Epithelial cell of prostate (primary cell): Measurements from ENCODE around the gene OR5B3.
"Not testable (repeated sequence)": the region's sequence is repeated elsewhere in the genome, so short reads cannot be mapped to it uniquely, and the experiment has no call there.

Experiments
- DNase-seq: peaks from one replicate; pipeline ENCODE4 v3.0.0-alpha.2; 2011; ENCODE audit warnings: low read depth, low spot score
- H3K27ac ChIP-seq: fragments of 450-650 bp; 2 replicates; pipeline ENCODE4 v1.5.1; 2017; ENCODE audit warnings: mild to moderate bottlenecking

OR5B3 gene

GRCh38 chr11:58406774-58407173 is at the start of gene OR5B3:
TSS of gene OR5B3 (minus strand) at chr11:58406874. CDS start at chr11:58403409, 3,465 bp downstream.
- no peak for DNase-seq
- H3K27ac ChIP-seq: no peak within 1 kb of the TSS

GRCh38 chr11:58451585-58451984 is 44.9 kb upstream of the OR5B3 start:
- no peak overlapping the region for H3K27ac ChIP-seq
- DNase-seq: no peak

GRCh38 chr11:58446294-58446693 is 39.6 kb upstream of the OR5B3 start:
- no peak for DNase-seq
- no peak overlapping the region for H3K27ac ChIP-seq

- H3K27ac ChIP-seq: no peak overlapping the region
- DNase-seq: no peak
Observed at GRCh38 chr11:58444300-58444699, 37.6 kb upstream of the OR5B3 start.

GRCh38 chr11:58442136-58442535 is 35.5 kb upstream of the OR5B3 start, which contains the start of gene OR5B12:
TSS of gene OR5B12 (minus strand) at chr11:58442236. CDS start at chr11:58440151, 2,085 bp downstream.
- no peak within 1 kb of the TSS for H3K27ac ChIP-seq
- no peak for DNase-seq

GRCh38 chr11:58438486-58438885 is 31.8 kb upstream of the OR5B3 start:
- no peak for DNase-seq

GRCh38 chr11:58434217-58434616 is 27.5 kb upstream of the OR5B3 start:
- no peak for DNase-seq

More at GRCh38 chr11:58438486-58438885, 31.8 kb upstream of the OR5B3 start:
- H3K27ac ChIP-seq: no peak overlapping the region

GRCh38 chr11:58433638-58434203 is 27.0 kb upstream of the OR5B3 start:
- H3K27ac ChIP-seq: no peak overlapping the region
- DNase-seq: no peak

More at GRCh38 chr11:58434217-58434616, 27.5 kb upstream of the OR5B3 start:
- no peak overlapping the region for H3K27ac ChIP-seq

GRCh38 chr11:58429273-58429672 is 22.6 kb upstream of the OR5B3 start:
- no peak for DNase-seq
- H3K27ac ChIP-seq: no peak overlapping the region

GRCh38 chr11:58428021-58428420 is 21.3 kb upstream of the OR5B3 start, which contains the start of gene OR5B2:
TSS of gene OR5B2 (minus strand) at chr11:58428121. CDS start at chr11:58423261, 4,860 bp downstream.
- H3K27ac ChIP-seq: no peak within 1 kb of the TSS
- DNase-seq: no peak

- not testable (repeated sequence) for DNase-seq, H3K27ac ChIP-seq
Observed at GRCh38 chr11:58399622-58400021, 7.1 kb downstream of the OR5B3 start.

- H3K27ac ChIP-seq: no peak overlapping the region
- DNase-seq: no peak
Observed at GRCh38 chr11:58395581-58395980, 11.1 kb downstream of the OR5B3 start.

- peak; percentile 40 for DNase-seq
- peak overlapping the region; percentile 57 for H3K27ac ChIP-seq
Observed at GRCh38 chr11:58394195-58394594, 12.5 kb downstream of the OR5B3 start.

- peak; percentile 53 for DNase-seq
- peak overlapping the region; percentile 57 for H3K27ac ChIP-seq
Observed at GRCh38 chr11:58392746-58393145, 13.9 kb downstream of the OR5B3 start.

- peak overlapping the region; percentile 57 for H3K27ac ChIP-seq
Observed at GRCh38 chr11:58391879-58392278, 14.8 kb downstream of the OR5B3 start.

GRCh38 chr11:58390551-58391063 is 16.1 kb downstream of the OR5B3 start:
- no peak overlapping the region for H3K27ac ChIP-seq
- DNase-seq: no peak

More at GRCh38 chr11:58391879-58392278, 14.8 kb downstream of the OR5B3 start:
- DNase-seq: peak; percentile 14

GRCh38 chr11:58358969-58359368 is 47.7 kb downstream of the OR5B3 start, which contains the start of gene OR5B17:
TSS of gene OR5B17 (minus strand) at chr11:58359069. CDS start at chr11:58359069, 0 bp downstream.
- no peak within 1 kb of the TSS for H3K27ac ChIP-seq
- DNase-seq: no peak

- DNase-seq: no peak
- no peak overlapping the region for H3K27ac ChIP-seq
Observed at GRCh38 chr11:58354727-58355126, 51.9 kb downstream of the OR5B3 start.
